Adrenal gland (tissue), 5 donors: ENCODE data around the gene NCKAP5.

Source experiments
- CTCF ChIP-seq, 6 experiments: fragments of 450-650 bp in 4 of 6; fragments of 200-600 bp in 2 of 6; sonication (generic) in 1 of 6; IDR thresholded peaks; 1 replicate in 5 of 6; 2 replicates in 1 of 6; pipeline versions ENCODE4 v1.5.1 to v1.8.0; 2016 to 2021; ENCODE audit warnings: antibody characterized with exemption in 6 of 6, mild to moderate bottlenecking in 2 of 6, moderate library complexity in 1 of 6
- POLR2A ChIP-seq, 2 donors: fragments of 450-650 bp; IDR thresholded peaks; one replicate each; pipeline ENCODE4 v1.6.1; 2017; ENCODE audit warnings: antibody characterized with exemption in 2 of 2, mild to moderate bottlenecking in 2 of 2, moderate library complexity in 1 of 2
- donor health status: DM: no; HTN: no; CAD: no.

DNA sequence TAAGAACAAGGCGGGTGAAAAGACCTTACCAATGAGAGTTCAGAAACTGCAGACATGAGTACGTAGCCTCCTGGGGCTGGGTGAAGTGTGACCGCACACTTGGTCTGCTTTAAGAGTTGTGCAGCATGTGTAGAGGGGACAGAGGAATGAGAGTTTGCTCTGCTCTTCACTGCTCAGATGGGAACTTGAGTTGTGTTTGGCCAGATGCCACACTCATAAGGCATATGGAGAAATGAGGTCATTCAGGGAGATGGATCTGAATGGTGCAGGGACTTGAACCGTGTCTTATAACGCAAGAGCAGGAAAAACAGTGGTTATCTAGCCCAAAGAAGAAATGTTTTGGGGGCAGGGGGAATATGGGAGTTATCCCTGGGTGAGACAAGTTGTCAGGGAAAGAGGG, 624.4 kb downstream of the NCKAP5 start:
- TF ChIP-seq CTCF (IDR thresholded peaks at IDR 0.05) (no peak), POLR2A (IDR thresholded peaks at IDR 0.05) (no peak)
